H9 (cell line): Measurements from ENCODE around the gene CCSER1. TPM values are rescaled to one million over a fixed set of nuclear protein-coding genes. Genes with fewer than 3 reads are reported as not detected.

Experiments
- DNase-seq: peaks from one replicate; pipeline ENCODE4 v3.0.0-alpha.2; 2017
- H2AFZ ChIP-seq: one replicate; pipeline ENCODE4 v1.6.1; 2013; ENCODE audit warnings: mild to moderate bottlenecking, low read length, control low read depth, moderate library complexity
- H2AK5ac ChIP-seq: 2 replicates; pipeline ENCODE4 v1.6.1; 2013; ENCODE audit warnings: low read length, control low read depth, mixed read lengths; ENCODE audit not compliant: insufficient read length
- H2BK120ac ChIP-seq: one replicate; pipeline ENCODE4 v1.6.1; 2013; ENCODE audit warnings: low read depth, mild to moderate bottlenecking, low read length, control low read depth, inconsistent platforms; ENCODE audit not compliant: poor library complexity, severe bottlenecking
- H2BK12ac ChIP-seq: 2 replicates; pipeline ENCODE4 v1.6.1; 2013; ENCODE audit warnings: low read length, control low read depth, mixed read lengths, low read depth; ENCODE audit not compliant: insufficient read length
- H2BK15ac ChIP-seq: 2 replicates; pipeline ENCODE4 v1.6.1; 2013; ENCODE audit warnings: low read depth, low read length, control low read depth
- H2BK20ac ChIP-seq: one replicate; pipeline ENCODE4 v1.6.1; 2013; ENCODE audit warnings: low read depth, mild to moderate bottlenecking, low read length, control low read depth, inconsistent platforms; ENCODE audit not compliant: poor library complexity, severe bottlenecking
- H2BK5ac ChIP-seq: 2 replicates; pipeline ENCODE4 v1.6.1; 2013; ENCODE audit warnings: low read length, control low read depth, mixed read lengths; ENCODE audit not compliant: insufficient read length
- H3K14ac ChIP-seq: 2 replicates; pipeline ENCODE4 v1.6.1; 2013; ENCODE audit warnings: low read length, control low read depth; ENCODE audit not compliant: insufficient read depth
- H3K18ac ChIP-seq: 2 replicates; pipeline ENCODE4 v1.6.1; 2013; ENCODE audit warnings: low read depth, mild to moderate bottlenecking, mixed read lengths, low read length, control low read depth; ENCODE audit not compliant: insufficient read length
- H3K23ac ChIP-seq: 2 replicates; pipeline ENCODE4 v1.6.1; 2013; ENCODE audit warnings: low read length, control low read depth, mixed read lengths, low read depth; ENCODE audit not compliant: insufficient read length
- H3K23me2 ChIP-seq: 2 replicates; pipeline ENCODE4 v1.6.1; 2013; ENCODE audit warnings: low read depth, mild to moderate bottlenecking, mixed read lengths, low read length, control low read depth; ENCODE audit not compliant: insufficient read length, poor library complexity, severe bottlenecking
- H3K27ac ChIP-seq: 2 replicates; pipeline ENCODE4 v1.5.1; 2013; ENCODE audit warnings: low read length, control low read depth, mixed read lengths, low read depth; ENCODE audit not compliant: insufficient read length
- H3K27me3 ChIP-seq: 2 replicates; pipeline ENCODE4 v1.6.1; 2013; ENCODE audit warnings: low read length, control low read depth, inconsistent platforms; ENCODE audit not compliant: insufficient read depth
- H3K4ac ChIP-seq: 2 replicates; pipeline ENCODE4 v1.6.1; 2013; ENCODE audit warnings: low read depth, mild to moderate bottlenecking, control low read depth, inconsistent platforms, low read length, moderate library complexity
- H3K4me1 ChIP-seq: 2 replicates; pipeline ENCODE4 v1.6.1; 2013; ENCODE audit warnings: low read length, control low read depth, inconsistent platforms; ENCODE audit not compliant: insufficient read depth
- H3K4me2 ChIP-seq: 2 replicates; pipeline ENCODE4 v1.6.1; 2013; ENCODE audit warnings: low read length, control low read depth, mixed read lengths; ENCODE audit not compliant: insufficient read length, insufficient read depth
- H3K56ac ChIP-seq: 2 replicates; pipeline ENCODE4 v1.6.1; 2013; ENCODE audit warnings: low read depth, mild to moderate bottlenecking, mixed read lengths, low read length, control low read depth; ENCODE audit not compliant: insufficient read length
- H3K79me1 ChIP-seq: 2 replicates; pipeline ENCODE4 v1.6.1; 2013; ENCODE audit warnings: low read depth, mild to moderate bottlenecking, moderate library complexity, low read length, control low read depth, inconsistent platforms; ENCODE audit not compliant: insufficient read depth, poor library complexity, severe bottlenecking
- H3K79me2 ChIP-seq: 2 replicates; pipeline ENCODE4 v1.6.1; 2013; ENCODE audit warnings: low read length, control low read depth, inconsistent platforms; ENCODE audit not compliant: insufficient read depth
- H3K9ac ChIP-seq: 2 replicates; pipeline ENCODE4 v1.6.1; 2013; ENCODE audit warnings: low read length, control low read depth, mixed read lengths; ENCODE audit not compliant: insufficient read length; ENCODE audit errors: extremely low read depth
- H3K9me3 ChIP-seq: one replicate; pipeline ENCODE4 v1.6.1; 2013; ENCODE audit warnings: low read depth, low read length, inconsistent platforms; ENCODE audit not compliant: control insufficient read depth
- H3T11ph ChIP-seq: one replicate; pipeline ENCODE4 v1.6.1; 2013; ENCODE audit warnings: mild to moderate bottlenecking, low read length, control low read depth, inconsistent platforms
- H4K20me1 ChIP-seq: one replicate; pipeline ENCODE4 v1.6.1; 2013; ENCODE audit not compliant: control insufficient read depth, insufficient read length, insufficient read depth
- H4K5ac ChIP-seq: 2 replicates; pipeline ENCODE4 v1.6.1; 2013; ENCODE audit warnings: low read depth, mild to moderate bottlenecking, mixed read lengths, low read length, control low read depth; ENCODE audit not compliant: insufficient read length
- H4K8ac ChIP-seq: replicated peaks from 2 replicates; pipeline ENCODE4 v1.6.1; 2013; ENCODE audit warnings: low read length, control low read depth, mixed read lengths, low read depth; ENCODE audit not compliant: insufficient read length
- H4K91ac ChIP-seq: 2 replicates; pipeline ENCODE4 v1.6.1; 2013; ENCODE audit warnings: low read depth, mild to moderate bottlenecking, moderate library complexity, mixed read lengths, low read length, control low read depth; ENCODE audit not compliant: insufficient read length
- H3K27ac Mint-ChIP-seq, 3 experiments: 2 replicates in 2 of 3; 3 replicates in 1 of 3; pipeline ENCODE4 v1.8.0; 2020 to 2021; ENCODE audit warnings: mixed read lengths in 3 of 3, mild to moderate bottlenecking in 1 of 3, moderate library complexity in 1 of 3
- H3K27me3 Mint-ChIP-seq: 2 replicates; pipeline ENCODE4 v1.8.0; 2021; ENCODE audit warnings: low read depth, mild to moderate bottlenecking, moderate library complexity, mixed read lengths
- H3K36me3 Mint-ChIP-seq, 3 experiments: 2 replicates in 2 of 3; 3 replicates in 1 of 3; pipeline ENCODE4 v1.8.0; 2020 to 2021; ENCODE audit warnings: low read depth in 3 of 3, mixed read lengths in 3 of 3; ENCODE audit not compliant: insufficient read depth in 1 of 3
- H3K4me1 Mint-ChIP-seq, 2 experiments: 2 replicates each; pipeline ENCODE4 v1.8.0; 2020; ENCODE audit warnings: mixed read lengths in 2 of 2
- H3K4me3 Mint-ChIP-seq, 2 experiments: 2 replicates in 1 of 2; 3 replicates in 1 of 2; pipeline ENCODE4 v1.8.0; 2020 to 2021; ENCODE audit warnings: mild to moderate bottlenecking in 2 of 2, mixed read lengths in 2 of 2, moderate library complexity in 1 of 2
- H3K9me3 Mint-ChIP-seq, 2 experiments: 2 replicates in 1 of 2; 3 replicates in 1 of 2; pipeline ENCODE4 v1.8.0; 2020; ENCODE audit warnings: mild to moderate bottlenecking in 2 of 2, mixed read lengths in 2 of 2, moderate library complexity in 1 of 2
- WGBS: extraction: QIAGEN DNeasy Blood & Tissue Kit; methylation state at CpG from one replicate; pipeline ENCODE4 v1.1.7; 2013; ENCODE audit warnings: missing lambda C conversion rate, low lambda C conversion rate, mixed read lengths; ENCODE audit not compliant: insufficient read length; ENCODE audit errors: extremely low coverage; 5-methylcytosine and 5-hydroxymethylcytosine counted together
- total RNA-seq: library from RNA; stranded (reverse); gene quantifications from 2 replicates; pipeline ENCODE4 v1.2.1, GENCODE V29; 2021
- TF ChIP-seq, protein P1 (sequence below): fragments of 200-600 bp; sonication (generic); conservative IDR thresholded peaks from 3 replicates; pipeline ENCODE4 v1.8.0; 2021; ENCODE audit warnings: antibody characterized with exemption, mild to moderate bottlenecking

The CCSER1 gene
- total RNA-seq, 1 experiment from 2014 or later = 0.37 TPM

DNA sequence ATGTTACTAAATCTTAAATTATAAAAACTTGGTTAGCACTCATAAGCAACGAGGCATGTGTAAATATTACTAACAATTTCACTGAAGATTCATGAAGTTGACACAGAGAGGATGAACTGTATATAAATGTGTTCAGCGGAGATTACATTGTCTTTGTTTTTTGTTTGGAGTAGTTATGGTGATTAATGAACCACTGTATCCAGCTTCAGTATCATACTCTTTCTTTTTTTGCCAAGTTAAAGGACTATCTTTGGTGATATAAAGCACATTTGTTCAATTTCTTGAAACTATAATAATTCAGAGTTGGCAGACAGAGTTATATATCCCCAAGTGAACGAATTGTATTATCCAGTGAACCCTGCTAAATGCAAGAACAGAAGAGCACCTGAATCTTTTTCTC lies 497.6 kb downstream of the CCSER1 start:
- Histone ChIP-seq H3K27ac (no peak overlapping the region), H4K8ac (no peak overlapping the region), H3K9me3 (no peaks in the 10 kb centered on the region), H2BK5ac (no peak overlapping the region), H3K56ac (no peak overlapping the region), H3K23me2 (no peaks in the 10 kb centered on the region), H3K9ac (no peak overlapping the region), H3K23ac (no peak overlapping the region), H2BK20ac (no peak overlapping the region), H3K4me2 (no peak overlapping the region), H2AK5ac (no peak overlapping the region), H3K27me3 (no peaks in the 10 kb centered on the region), H3K4ac (no peak overlapping the region), H2BK12ac (no peak overlapping the region), H3K79me1 (no peaks in the 10 kb centered on the region), H4K91ac (no peak overlapping the region), H2AFZ (no peak overlapping the region), H3K4me1 (no peaks in the 10 kb centered on the region; the same call in 1 of the 2 replicates), H4K5ac (no peak overlapping the region), H2BK15ac (no peak overlapping the region), H3K14ac (no peak overlapping the region), H3K18ac (no peak overlapping the region), H3T11ph (no peak overlapping the region), H4K20me1 (no peaks in the 10 kb centered on the region), H2BK120ac (no peak overlapping the region), H3K79me2 (no peaks in the 10 kb centered on the region)
- H3K36me3 Mint-ChIP-seq = no peaks in the 10 kb centered on the region; a peak in 2 of 7 replicates
- TF ChIP-seq, protein P1, sequence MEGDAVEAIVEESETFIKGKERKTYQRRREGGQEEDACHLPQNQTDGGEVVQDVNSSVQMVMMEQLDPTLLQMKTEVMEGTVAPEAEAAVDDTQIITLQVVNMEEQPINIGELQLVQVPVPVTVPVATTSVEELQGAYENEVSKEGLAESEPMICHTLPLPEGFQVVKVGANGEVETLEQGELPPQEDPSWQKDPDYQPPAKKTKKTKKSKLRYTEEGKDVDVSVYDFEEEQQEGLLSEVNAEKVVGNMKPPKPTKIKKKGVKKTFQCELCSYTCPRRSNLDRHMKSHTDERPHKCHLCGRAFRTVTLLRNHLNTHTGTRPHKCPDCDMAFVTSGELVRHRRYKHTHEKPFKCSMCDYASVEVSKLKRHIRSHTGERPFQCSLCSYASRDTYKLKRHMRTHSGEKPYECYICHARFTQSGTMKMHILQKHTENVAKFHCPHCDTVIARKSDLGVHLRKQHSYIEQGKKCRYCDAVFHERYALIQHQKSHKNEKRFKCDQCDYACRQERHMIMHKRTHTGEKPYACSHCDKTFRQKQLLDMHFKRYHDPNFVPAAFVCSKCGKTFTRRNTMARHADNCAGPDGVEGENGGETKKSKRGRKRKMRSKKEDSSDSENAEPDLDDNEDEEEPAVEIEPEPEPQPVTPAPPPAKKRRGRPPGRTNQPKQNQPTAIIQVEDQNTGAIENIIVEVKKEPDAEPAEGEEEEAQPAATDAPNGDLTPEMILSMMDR = no peak
- DNase-seq = no peak
- peaks cover 0 to 3% of the 10 kb centered on the region in 2 experiments; a peak in 3 of 5 replicates for H3K9me3 Mint-ChIP-seq
- no peaks in the 10 kb centered on the region for H3K27me3 Mint-ChIP-seq
- no peak overlapping the region for H3K27ac Mint-ChIP-seq
- WGBS = no CpG with 5 or more reads among the region's 3 CpGs
- H3K4me3 Mint-ChIP-seq = no peak overlapping the region
- H3K4me1 Mint-ChIP-seq = peaks cover 0 to 11% of the 10 kb centered on the region in 2 experiments; a peak in 2 of 4 replicates
